Inflammatory macrophage treated with lipopolysaccharide for 4 hours (primary cell): Measurements from ENCODE around the gene TTC28.

ENCODE experiments used
- DNase-seq: peaks from one replicate; pipeline ENCODE4 v3.0.0-alpha.2; 2020

TTC28 gene

GRCh38 chr22:27930331-27931060, 749.1 kb downstream of the TTC28 start:
- no peak for DNase-seq
